ENCODE results near the gene C5AR2.

Gene C5AR2

GRCh38 chr19:47390533-47391488, 58.8 kb downstream of the C5AR2 start:
- no peak for DNase-seq

- DNase-seq = peak; percentile 82
Measured at GRCh38 chr19:47391510-47392223, 59.7 kb downstream of the C5AR2 start.

Data from CD4-positive, alpha-beta T cell treated with Interleukin-12 subunit alpha and Interleukin-12 subunit beta, for 1 hour (primary cell).